IPS-15b (cell line): Measurements from ENCODE around the gene SH3GLB2.

ENCODE experiments used
- H3K27me3 ChIP-seq: one replicate; pipeline ENCODE4 v1.6.1; 2013; ENCODE audit warnings: low read length; ENCODE audit not compliant: control insufficient read depth, insufficient read depth
- H3K36me3 ChIP-seq: one replicate; pipeline ENCODE4 v1.6.1; 2013; ENCODE audit warnings: low read length; ENCODE audit not compliant: control insufficient read depth, insufficient read depth
- H3K4me1 ChIP-seq: one replicate; pipeline ENCODE4 v1.6.1; 2013; ENCODE audit warnings: mild to moderate bottlenecking, low read length; ENCODE audit not compliant: control insufficient read depth, insufficient read depth
- H3K4me3 ChIP-seq: one replicate; pipeline ENCODE4 v1.5.1; 2013; ENCODE audit warnings: low read depth, low read length
- H3K9ac ChIP-seq: one replicate; pipeline ENCODE4 v1.6.1; 2013; ENCODE audit warnings: low read depth, mild to moderate bottlenecking, low read length
- H3K9me3 ChIP-seq: one replicate; pipeline ENCODE4 v1.6.1; 2013; ENCODE audit warnings: mild to moderate bottlenecking, low read length; ENCODE audit not compliant: control insufficient read depth, insufficient read depth

The SH3GLB2 gene

GRCh38 chr9:129028192-129028966, at the start of gene SH3GLB2:
Gene SH3GLB2 (minus strand): TSS chr9:129028331. CDS start chr9:129028154, 177 bp downstream.
- Histone ChIP-seq H3K4me1 (peaks cover 5% of the 10 kb centered on the region), H3K4me3 (peak within 1 kb of the TSS; percentile 84), H3K27me3 (no peaks in the 10 kb centered on the region), H3K9me3 (no peaks in the 10 kb centered on the region), H3K36me3 (no peaks in the 10 kb centered on the region), H3K9ac (peak within 1 kb of the TSS; percentile 47)

DNA sequence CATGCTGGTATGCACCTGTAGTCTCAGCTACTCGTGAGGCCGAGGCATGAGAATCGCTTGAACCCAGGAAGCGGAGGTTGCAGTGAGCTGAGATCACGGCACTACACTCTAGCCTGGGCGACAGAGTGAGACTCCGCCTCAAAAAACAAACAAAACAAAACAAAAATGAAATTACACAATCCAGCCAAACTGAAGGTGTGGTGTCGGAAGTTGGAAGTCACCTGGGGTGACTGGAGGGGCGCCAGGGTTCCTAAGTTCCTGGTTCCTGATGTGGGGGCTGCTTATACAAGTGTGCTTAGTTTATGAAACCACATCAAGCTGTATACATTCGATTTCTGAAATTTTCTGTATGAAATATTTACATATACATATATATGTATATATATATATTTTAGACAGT, 49.1 kb upstream of the SH3GLB2 start:
- Histone ChIP-seq H3K36me3 (peaks cover 3% of the 10 kb centered on the region), H3K27me3 (no peaks in the 10 kb centered on the region), H3K4me3 (no peak overlapping the region), H3K9me3 (no peaks in the 10 kb centered on the region), H3K9ac (no peak overlapping the region), H3K4me1 (peaks cover 4% of the 10 kb centered on the region)

DNA sequence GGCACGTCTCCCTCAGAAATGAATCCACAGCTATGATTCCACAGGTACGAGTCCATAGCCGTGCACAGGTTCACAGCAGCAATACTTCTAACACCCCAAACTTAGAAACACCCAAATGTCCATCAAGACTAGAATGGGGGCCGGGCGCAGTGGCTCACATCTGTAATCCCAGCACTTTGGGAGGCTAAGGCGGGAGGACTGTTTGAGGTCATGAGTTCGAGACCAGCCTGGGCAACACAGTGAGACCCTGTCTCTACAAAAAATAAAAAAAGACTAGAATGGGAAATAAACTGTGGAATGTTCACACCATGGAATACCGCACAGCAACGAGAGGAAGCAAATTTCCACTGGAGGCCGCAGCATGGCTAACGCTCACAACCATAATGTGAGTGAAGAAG, 48.5 kb upstream of the SH3GLB2 start:
- no peaks in the 10 kb centered on the region for H3K9me3 ChIP-seq
- no peak overlapping the region for H3K4me3 ChIP-seq
- peaks cover 5% of the 10 kb centered on the region for H3K4me1 ChIP-seq
- H3K27me3 ChIP-seq, result no peaks in the 10 kb centered on the region
- peaks cover 3% of the 10 kb centered on the region for H3K36me3 ChIP-seq
- no peak overlapping the region for H3K9ac ChIP-seq

GRCh38 chr9:129075996-129076639, 48.0 kb upstream of the SH3GLB2 start:
- Histone ChIP-seq H3K4me1 (peaks cover 9% of the 10 kb centered on the region), H3K9me3 (no peaks in the 10 kb centered on the region)

DNA sequence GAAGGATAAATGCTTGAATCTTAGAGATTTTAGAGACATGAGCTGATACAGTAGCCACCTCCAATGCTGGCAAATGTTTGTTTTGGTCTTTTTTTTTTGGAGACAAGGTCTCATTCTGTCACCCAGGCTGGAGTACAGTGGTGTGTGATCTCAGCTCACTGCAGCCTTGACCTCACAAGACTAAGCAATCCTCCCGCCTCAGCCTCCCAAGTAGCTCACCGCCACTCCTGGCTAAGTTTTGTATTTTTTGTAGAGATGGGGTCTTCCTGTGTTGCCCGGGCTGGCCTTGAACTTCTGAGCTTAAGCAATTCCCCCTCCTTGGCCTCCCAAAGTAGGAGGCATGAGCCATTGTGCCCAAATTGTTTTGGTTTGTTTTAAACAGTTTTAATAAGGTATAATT, 46.0 kb upstream of the SH3GLB2 start:
- Histone ChIP-seq H3K27me3 (no peaks in the 10 kb centered on the region), H3K36me3 (peaks cover 8% of the 10 kb centered on the region), H3K4me3 (no peak overlapping the region), H3K4me1 (peaks cover 12% of the 10 kb centered on the region), H3K9ac (no peak overlapping the region), H3K9me3 (no peaks in the 10 kb centered on the region)

More at GRCh38 chr9:129075996-129076639, 48.0 kb upstream of the SH3GLB2 start:
- Histone ChIP-seq H3K27me3 (no peaks in the 10 kb centered on the region), H3K9ac (no peak overlapping the region), H3K36me3 (peaks cover 3% of the 10 kb centered on the region), H3K4me3 (no peak overlapping the region)

- no peaks in the 10 kb centered on the region for H3K27me3 ChIP-seq
- H3K9ac ChIP-seq, result no peak overlapping the region
- peaks cover 12% of the 10 kb centered on the region for H3K4me1 ChIP-seq
- no peaks in the 10 kb centered on the region for H3K9me3 ChIP-seq
- peaks cover 15% of the 10 kb centered on the region for H3K36me3 ChIP-seq
- no peak overlapping the region for H3K4me3 ChIP-seq
Observed at GRCh38 chr9:129073404-129073803, 45.3 kb upstream of the SH3GLB2 start.

DNA sequence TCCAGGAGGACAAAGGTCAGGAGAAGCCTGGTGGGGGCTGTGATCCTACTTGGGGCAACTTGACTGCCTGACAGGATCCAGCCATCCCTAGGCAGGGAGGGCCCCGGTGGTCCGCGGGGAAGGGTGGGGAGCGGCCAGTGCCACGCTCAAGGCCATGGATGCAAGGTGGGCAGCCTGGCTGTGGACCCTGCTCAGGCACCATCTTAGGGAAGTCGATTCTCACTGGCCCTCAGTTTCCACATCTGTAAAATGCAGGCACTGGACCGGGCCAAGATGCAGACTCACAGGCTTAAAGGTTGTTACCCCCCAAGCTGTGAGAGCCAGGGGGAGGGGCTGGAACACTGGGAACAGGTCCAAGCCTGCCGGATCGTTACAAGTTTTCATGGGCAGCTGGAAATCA, 44.0 kb upstream of the SH3GLB2 start:
- H3K27me3 ChIP-seq, result no peaks in the 10 kb centered on the region
- H3K9me3 ChIP-seq, result no peaks in the 10 kb centered on the region
- H3K9ac ChIP-seq, result no peak overlapping the region
- H3K4me1 ChIP-seq, result peaks cover 12% of the 10 kb centered on the region
- peaks cover 27% of the 10 kb centered on the region for H3K36me3 ChIP-seq
- H3K4me3 ChIP-seq, result peak overlapping the region; percentile 12

DNA sequence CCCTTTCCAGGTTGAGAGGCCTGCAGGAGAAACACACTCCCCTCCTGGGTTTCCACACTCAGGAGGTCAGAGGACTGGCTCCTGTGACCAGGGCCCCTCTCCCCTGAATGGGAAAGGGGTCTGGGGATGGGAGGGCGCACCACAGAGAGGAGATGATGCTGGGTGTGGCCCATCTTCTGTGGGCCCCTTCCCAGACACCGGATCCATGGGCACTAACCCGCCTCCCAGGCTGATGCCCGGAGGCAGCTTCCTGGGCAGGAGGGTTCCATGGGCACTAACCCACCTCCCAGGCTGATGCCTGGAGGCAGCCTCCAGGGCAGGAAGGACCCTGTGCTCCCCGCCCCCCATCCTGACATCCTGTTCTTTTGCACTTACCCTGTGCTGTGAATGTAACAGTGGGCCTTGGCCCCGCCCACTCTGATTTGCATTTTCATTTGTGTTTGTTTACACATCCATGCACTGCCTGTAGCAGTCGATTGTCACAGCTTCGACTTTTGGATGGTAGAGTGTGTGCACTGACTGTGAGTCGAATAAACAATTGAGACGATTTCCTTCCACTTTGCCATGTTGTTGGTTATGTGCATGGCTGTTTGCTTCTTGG, 43.5 kb upstream of the SH3GLB2 start:
- H3K36me3 ChIP-seq, result peaks cover 28% of the 10 kb centered on the region
- peak overlapping the region; percentile 12 for H3K4me3 ChIP-seq
- peaks cover 12% of the 10 kb centered on the region for H3K4me1 ChIP-seq
- H3K27me3 ChIP-seq, result no peaks in the 10 kb centered on the region
- peak overlapping the region; percentile 60 for H3K9ac ChIP-seq
- H3K9me3 ChIP-seq, result no peaks in the 10 kb centered on the region

- Histone ChIP-seq H3K4me3 (no peak overlapping the region), H3K9me3 (no peaks in the 10 kb centered on the region), H3K4me1 (peaks cover 12% of the 10 kb centered on the region), H3K36me3 (peaks cover 31% of the 10 kb centered on the region), H3K9ac (peak overlapping the region; percentile 60), H3K27me3 (no peaks in the 10 kb centered on the region)
Observed at GRCh38 chr9:129070696-129071525, 42.8 kb upstream of the SH3GLB2 start.

GRCh38 chr9:129069862-129070641, 41.9 kb upstream of the SH3GLB2 start:
- H3K27me3 ChIP-seq, result no peaks in the 10 kb centered on the region
- no peak overlapping the region for H3K4me3 ChIP-seq
- H3K36me3 ChIP-seq, result peaks cover 35% of the 10 kb centered on the region
- no peak overlapping the region for H3K9ac ChIP-seq
- no peaks in the 10 kb centered on the region for H3K9me3 ChIP-seq
- peaks cover 12% of the 10 kb centered on the region for H3K4me1 ChIP-seq
